ENCODE data around the gene ZCWPW1. TPM values are rescaled to one million over a fixed set of nuclear protein-coding genes. Genes with fewer than 3 reads are reported as not detected.
A peak's percentile ranks its signal among the peaks of the same experiment; 100 is the strongest.

Gene ZCWPW1
- total and polyA plus RNA-seq, 2 of the 13 experiments (the other 11 are each of a cell fraction or from before 2014, with no cell fraction given), result 2.4 to 2.5 TPM

GRCh38 chr7:100444311-100445278 lies 16.1 kb upstream of the ZCWPW1 start (continued):
- TF ChIP-seq SNAPC5 (CRISPR knock-in tag; IDR thresholded peaks at IDR 0.05; ENCODE audit: borderline replicate concordance) (peak; percentile 71; the same call in 1 of the 2 replicates), ZNF44 (CRISPR knock-in tag; IDR thresholded peaks at IDR 0.05) (0 out of 2 replicates have a peak, but pooled peaks have one; percentile 49), BATF2 (CRISPR knock-in tag; IDR thresholded peaks at IDR 0.05) (no peak), U2AF2 (IDR thresholded peaks at IDR 0.05; ENCODE audit: low read depth, low read length) (0 out of 2 replicates have a peak, but pooled peaks have one; percentile 46), ZBTB44 (CRISPR knock-in tag; IDR thresholded peaks at IDR 0.05) (no peak), POLR2AphosphoS2 (IDR thresholded peaks at IDR 0.05; ENCODE audit: low read depth, low read length) (no peak; the same call in 1 of the 2 replicates), ZNF547 (CRISPR knock-in tag; IDR thresholded peaks at IDR 0.05) (0 out of 2 replicates have a peak, but pooled peaks have one; percentile 22), ZNF546 (CRISPR knock-in tag; conservative IDR thresholded peaks at IDR 0.05) (no peak), ZNF607 (CRISPR knock-in tag; IDR thresholded peaks at IDR 0.05; ENCODE audit: borderline replicate concordance) (no peak), TFDP2 (CRISPR knock-in tag; IDR thresholded peaks at IDR 0.05) (peak; percentile 47; the same call in 1 of the 2 replicates), CREB1 (IDR thresholded peaks at IDR 0.05) (peak; percentile 50; the same call in 1 of the 2 replicates), CREB1 (CRISPR knock-in tag; IDR thresholded peaks at IDR 0.05) (peak; percentile 77), SYNCRIP (IDR thresholded peaks at IDR 0.05; ENCODE audit: insufficient read depth, low read depth, low read length) (no peak), ATAD3A (CRISPR knock-in tag; IDR thresholded peaks at IDR 0.05) (no peak), ZNF407 (CRISPR knock-in tag; IDR thresholded peaks at IDR 0.05; ENCODE audit: not compliant biosample characterization) (no peak), NR2F2 (IDR thresholded peaks at IDR 0.05; ENCODE audit: borderline replicate concordance, low read depth) (peak; percentile 86)

Data from HepG2 (cell line).